GM23338 (cell line): ENCODE measurements around the gene CFAP65.

Experiments
- CREB1 ChIP-seq: fragments of 250-450 bp; sonication (Bioruptor Pico); IDR thresholded peaks from 2 replicates; pipeline ENCODE4 v1.5.0; 2020; ENCODE audit warnings: low read depth, mild to moderate bottlenecking, moderate library complexity
- EZH2 ChIP-seq: fragments of 200-600 bp; sonication (generic); IDR thresholded peaks from one replicate; pipeline ENCODE4 v1.8.0; 2017; ENCODE audit warnings: antibody characterized with exemption, mild to moderate bottlenecking, low read depth; ENCODE audit not compliant: unreplicated experiment
- EZH2phosphoT487 ChIP-seq: fragments of 200-600 bp; sonication (generic); IDR thresholded peaks from one replicate; pipeline ENCODE4 v1.8.1; 2018; ENCODE audit warnings: antibody characterized with exemption; ENCODE audit not compliant: unreplicated experiment
- JUNB ChIP-seq: IDR thresholded peaks from one replicate; pipeline ENCODE4 v1.6.1; 2016; ENCODE audit warnings: antibody characterized with exemption; ENCODE audit not compliant: unreplicated experiment
- POLR2AphosphoS5 ChIP-seq: IDR thresholded peaks from 2 replicates; pipeline ENCODE4 v1.6.1; 2016; ENCODE audit warnings: antibody characterized with exemption, low read depth
- TF ChIP-seq, protein P1 (sequence below), 2 experiments: fragments of 200-600 bp in 1 of 2; sonication (generic) in 1 of 2; conservative IDR thresholded peaks; 2 replicates each; pipeline versions ENCODE4 v1.5.1 to v1.6.1; 2016 to 2017; ENCODE audit warnings: antibody characterized with exemption in 2 of 2, low read depth in 2 of 2, mild to moderate bottlenecking in 2 of 2, moderate library complexity in 1 of 2
- TF ChIP-seq, protein P2 (sequence below): IDR thresholded peaks from one replicate; pipeline ENCODE4 v1.6.1; 2018; ENCODE audit warnings: antibody characterized with exemption; ENCODE audit not compliant: unreplicated experiment

DNA sequence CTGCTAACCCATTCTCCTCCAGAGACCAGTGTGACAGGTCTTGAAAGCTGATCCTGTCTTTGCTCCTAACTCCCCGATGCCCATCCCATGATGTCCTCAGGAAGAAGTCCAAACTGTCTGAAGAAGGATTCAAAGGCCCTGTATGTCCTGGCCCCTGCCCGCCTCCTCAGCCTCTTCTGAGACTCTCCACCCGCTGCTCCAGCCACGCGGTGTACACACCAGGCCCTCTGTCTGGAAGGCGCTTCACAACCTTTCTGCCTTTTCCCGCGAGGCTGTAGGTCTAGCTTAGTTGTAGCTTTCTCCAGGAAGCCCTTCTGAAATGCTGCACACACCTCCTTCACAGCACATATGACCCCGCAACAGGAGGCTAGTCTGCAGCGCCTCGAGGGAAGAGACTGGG lies 24.6 kb downstream of the CFAP65 start:
- TF ChIP-seq, protein P1, sequence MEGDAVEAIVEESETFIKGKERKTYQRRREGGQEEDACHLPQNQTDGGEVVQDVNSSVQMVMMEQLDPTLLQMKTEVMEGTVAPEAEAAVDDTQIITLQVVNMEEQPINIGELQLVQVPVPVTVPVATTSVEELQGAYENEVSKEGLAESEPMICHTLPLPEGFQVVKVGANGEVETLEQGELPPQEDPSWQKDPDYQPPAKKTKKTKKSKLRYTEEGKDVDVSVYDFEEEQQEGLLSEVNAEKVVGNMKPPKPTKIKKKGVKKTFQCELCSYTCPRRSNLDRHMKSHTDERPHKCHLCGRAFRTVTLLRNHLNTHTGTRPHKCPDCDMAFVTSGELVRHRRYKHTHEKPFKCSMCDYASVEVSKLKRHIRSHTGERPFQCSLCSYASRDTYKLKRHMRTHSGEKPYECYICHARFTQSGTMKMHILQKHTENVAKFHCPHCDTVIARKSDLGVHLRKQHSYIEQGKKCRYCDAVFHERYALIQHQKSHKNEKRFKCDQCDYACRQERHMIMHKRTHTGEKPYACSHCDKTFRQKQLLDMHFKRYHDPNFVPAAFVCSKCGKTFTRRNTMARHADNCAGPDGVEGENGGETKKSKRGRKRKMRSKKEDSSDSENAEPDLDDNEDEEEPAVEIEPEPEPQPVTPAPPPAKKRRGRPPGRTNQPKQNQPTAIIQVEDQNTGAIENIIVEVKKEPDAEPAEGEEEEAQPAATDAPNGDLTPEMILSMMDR (conservative IDR thresholded peaks at IDR 0.05; ENCODE audit: low read depth in 2 of 2), result no peak
- TF ChIP-seq EZH2phosphoT487, result no peak
- TF ChIP-seq JUNB, result no peak
- TF ChIP-seq, protein P2, sequence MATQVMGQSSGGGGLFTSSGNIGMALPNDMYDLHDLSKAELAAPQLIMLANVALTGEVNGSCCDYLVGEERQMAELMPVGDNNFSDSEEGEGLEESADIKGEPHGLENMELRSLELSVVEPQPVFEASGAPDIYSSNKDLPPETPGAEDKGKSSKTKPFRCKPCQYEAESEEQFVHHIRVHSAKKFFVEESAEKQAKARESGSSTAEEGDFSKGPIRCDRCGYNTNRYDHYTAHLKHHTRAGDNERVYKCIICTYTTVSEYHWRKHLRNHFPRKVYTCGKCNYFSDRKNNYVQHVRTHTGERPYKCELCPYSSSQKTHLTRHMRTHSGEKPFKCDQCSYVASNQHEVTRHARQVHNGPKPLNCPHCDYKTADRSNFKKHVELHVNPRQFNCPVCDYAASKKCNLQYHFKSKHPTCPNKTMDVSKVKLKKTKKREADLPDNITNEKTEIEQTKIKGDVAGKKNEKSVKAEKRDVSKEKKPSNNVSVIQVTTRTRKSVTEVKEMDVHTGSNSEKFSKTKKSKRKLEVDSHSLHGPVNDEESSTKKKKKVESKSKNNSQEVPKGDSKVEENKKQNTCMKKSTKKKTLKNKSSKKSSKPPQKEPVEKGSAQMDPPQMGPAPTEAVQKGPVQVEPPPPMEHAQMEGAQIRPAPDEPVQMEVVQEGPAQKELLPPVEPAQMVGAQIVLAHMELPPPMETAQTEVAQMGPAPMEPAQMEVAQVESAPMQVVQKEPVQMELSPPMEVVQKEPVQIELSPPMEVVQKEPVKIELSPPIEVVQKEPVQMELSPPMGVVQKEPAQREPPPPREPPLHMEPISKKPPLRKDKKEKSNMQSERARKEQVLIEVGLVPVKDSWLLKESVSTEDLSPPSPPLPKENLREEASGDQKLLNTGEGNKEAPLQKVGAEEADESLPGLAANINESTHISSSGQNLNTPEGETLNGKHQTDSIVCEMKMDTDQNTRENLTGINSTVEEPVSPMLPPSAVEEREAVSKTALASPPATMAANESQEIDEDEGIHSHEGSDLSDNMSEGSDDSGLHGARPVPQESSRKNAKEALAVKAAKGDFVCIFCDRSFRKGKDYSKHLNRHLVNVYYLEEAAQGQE, result no peak
- TF ChIP-seq CREB1 (CRISPR knock-in tag), result no peak
- no peak for TF ChIP-seq EZH2
- no peak for TF ChIP-seq POLR2AphosphoS5
